Neural cell (in vitro differentiated cells): ENCODE data around the gene GIPC2. TPM values are rescaled to one million over a fixed set of nuclear protein-coding genes. Genes with fewer than 3 reads are reported as not detected.

ENCODE experiments used
- H2AFZ ChIP-seq: fragments of 200-600, 300-800 bp; sonication (generic), shearing (Covaris generic); 2 replicates; pipeline ENCODE4 v1.6.0; 2014; ENCODE audit warnings: low read depth, mild to moderate bottlenecking, antibody characterized with exemption, low read length, moderate library complexity
- H3F3A ChIP-seq: fragments of 200-600 bp; shearing (Covaris generic); 2 replicates; pipeline ENCODE4 v1.6.1; 2016; ENCODE audit warnings: mild to moderate bottlenecking, moderate library complexity, mixed read lengths, antibody characterized with exemption, low read length; ENCODE audit not compliant: insufficient read depth, poor library complexity, severe bottlenecking
- H3K27ac ChIP-seq: fragments of 200-600, 300-800 bp; sonication (generic), shearing (Covaris generic); 2 replicates; pipeline ENCODE4 v1.5.1; 2014; ENCODE audit warnings: mild to moderate bottlenecking, low read length, moderate library complexity
- H3K27me3 ChIP-seq: fragments of 300-800, 200-600 bp; sonication (generic), shearing (Covaris generic); 2 replicates; pipeline ENCODE4 v1.6.0; 2014; ENCODE audit warnings: mild to moderate bottlenecking, low read depth, low read length, moderate library complexity; ENCODE audit not compliant: insufficient read depth
- H3K36me3 ChIP-seq: fragments of 300-800, 200-600 bp; sonication (generic), shearing (Covaris generic); 2 replicates; pipeline ENCODE4 v1.5.1; 2014; ENCODE audit warnings: mild to moderate bottlenecking, antibody characterized with exemption, low read length, moderate library complexity; ENCODE audit not compliant: insufficient read depth
- H3K4me2 ChIP-seq: fragments of 300-800, 200-600 bp; sonication (generic), shearing (Covaris generic); 2 replicates; pipeline ENCODE4 v1.6.0; 2014; ENCODE audit warnings: mild to moderate bottlenecking, low read length
- H3K4me3 ChIP-seq: fragments of 300-800, 200-600 bp; sonication (generic), shearing (Covaris generic); 2 replicates; pipeline ENCODE4 v1.5.1; 2014; ENCODE audit warnings: mild to moderate bottlenecking, low read length, moderate library complexity
- H3K79me2 ChIP-seq: fragments of 200-600 bp; shearing (Covaris generic); replicated peaks from 2 replicates; pipeline ENCODE4 v1.6.0; 2014; ENCODE audit warnings: mild to moderate bottlenecking, low read length, moderate library complexity; ENCODE audit not compliant: insufficient read depth
- H3K9ac ChIP-seq: fragments of 300-800, 200-600 bp; sonication (generic), shearing (Covaris generic); 2 replicates; pipeline ENCODE4 v1.6.1; 2016; ENCODE audit warnings: mild to moderate bottlenecking, low read length, mixed read lengths
- H3K9me2 ChIP-seq: fragments of 200-600 bp; shearing (Covaris generic); 2 replicates; pipeline ENCODE4 v1.6.1; 2016; ENCODE audit warnings: mild to moderate bottlenecking, low read length, mixed read lengths; ENCODE audit not compliant: insufficient read depth
- H3K9me3 ChIP-seq: fragments of 200-600, 300-800 bp; sonication (generic), shearing (Covaris generic); 2 replicates; pipeline ENCODE4 v1.6.1; 2016; ENCODE audit warnings: mild to moderate bottlenecking, mixed run types, low read length, moderate library complexity, mixed read lengths
- H4K20me1 ChIP-seq: fragments of 200-600 bp; shearing (Covaris generic); 2 replicates; pipeline ENCODE4 v1.6.1; 2016; ENCODE audit warnings: mild to moderate bottlenecking, mixed run types; ENCODE audit not compliant: insufficient read depth
- CTCF ChIP-seq: fragments of 450-650 bp; IDR thresholded peaks from 2 replicates; pipeline ENCODE4 v1.5.1; 2014; ENCODE audit warnings: antibody characterized with exemption, mild to moderate bottlenecking, moderate library complexity; ENCODE audit not compliant: poor library complexity, severe bottlenecking
- EP300 ChIP-seq: fragments of 450-650 bp; conservative IDR thresholded peaks from 2 replicates; pipeline ENCODE4 v1.6.1; 2014; ENCODE audit warnings: antibody characterized with exemption, mild to moderate bottlenecking, moderate library complexity; ENCODE audit not compliant: poor library complexity, severe bottlenecking
- EZH2 ChIP-seq: fragments of 200-600, 300-800 bp; shearing (Covaris generic), sonication (generic); IDR thresholded peaks from 2 replicates; pipeline ENCODE4 v1.6.1; 2014; ENCODE audit warnings: antibody characterized with exemption, low read length, borderline replicate concordance, mild to moderate bottlenecking; ENCODE audit not compliant: insufficient read depth, poor library complexity, severe bottlenecking
- MXI1 ChIP-seq: fragments of 450-650 bp; conservative IDR thresholded peaks from 2 replicates; pipeline ENCODE4 v1.6.1; 2014; ENCODE audit warnings: antibody characterized with exemption, mild to moderate bottlenecking; ENCODE audit not compliant: poor library complexity, severe bottlenecking
- POLR2AphosphoS5 ChIP-seq: IDR thresholded peaks from 2 replicates; pipeline ENCODE4 v1.6.1; 2012
- RAD21 ChIP-seq: fragments of 450-650 bp; conservative IDR thresholded peaks from 2 replicates; pipeline ENCODE4 v1.6.1; 2014; ENCODE audit warnings: antibody characterized with exemption, mild to moderate bottlenecking, moderate library complexity
- SMC3 ChIP-seq: fragments of 450-650 bp; conservative IDR thresholded peaks from 2 replicates; pipeline ENCODE4 v1.6.1; 2014; ENCODE audit warnings: antibody characterized with exemption, mild to moderate bottlenecking, moderate library complexity; ENCODE audit not compliant: poor library complexity
- TAF1 ChIP-seq: IDR thresholded peaks from 2 replicates; pipeline ENCODE4 v1.6.1; 2012; ENCODE audit warnings: low read depth
- polyA plus RNA-seq: library from polyadenylated mRNA; depleted of rRNA; stranded (reverse); fragments of >200 nt; gene quantifications from 2 replicates; pipeline ENCODE4 v1.2.3, GENCODE V29; 2014
- TF ChIP-seq, protein P1 (sequence below): IDR thresholded peaks from 2 replicates; pipeline ENCODE4 v1.6.1; 2012; ENCODE audit warnings: borderline replicate concordance

GIPC2 gene
- polyA plus RNA-seq, 1 donor from 2014 or later: 1.3 TPM

DNA sequence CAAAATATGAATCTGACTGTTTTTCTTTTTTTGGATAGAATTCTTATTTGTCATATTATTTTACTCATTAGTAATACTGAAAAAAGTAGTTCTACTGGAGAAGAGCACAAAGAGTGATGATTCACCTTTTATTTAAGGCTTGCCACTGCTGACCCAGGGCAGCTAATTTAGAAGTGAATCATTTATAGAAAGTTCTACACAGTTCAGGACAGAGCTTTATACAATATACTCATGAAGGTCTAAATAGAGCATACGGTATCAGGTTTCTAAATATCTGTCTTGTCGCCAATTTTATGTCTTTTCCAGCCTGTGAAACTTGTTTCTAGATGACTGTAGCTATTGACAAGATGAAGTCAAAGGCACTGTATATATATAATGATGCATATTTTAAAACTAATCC is 25.0 kb downstream of the GIPC2 start:
- Histone ChIP-seq H3K9me3 (no peaks in the 10 kb centered on the region), H3K9me2 (no peaks in the 10 kb centered on the region), H3K27ac (peak overlapping the region; percentile 43), H3K27me3 (no peaks in the 10 kb centered on the region), H3K4me2 (peak overlapping the region; percentile 17), H2AFZ (no peak overlapping the region), H3K4me3 (no peak overlapping the region), H3F3A (no peaks in the 10 kb centered on the region), H3K9ac (no peak overlapping the region), H3K79me2 (no peaks in the 10 kb centered on the region), H3K36me3 (no peaks in the 10 kb centered on the region), H4K20me1 (no peaks in the 10 kb centered on the region)
- TF ChIP-seq RAD21: no peak
- TF ChIP-seq TAF1: no peak
- no peak for TF ChIP-seq EP300
- no peak for TF ChIP-seq CTCF
- TF ChIP-seq EZH2: no peak
- no peak for TF ChIP-seq POLR2AphosphoS5
- no peak for TF ChIP-seq MXI1
- no peak for TF ChIP-seq SMC3
- TF ChIP-seq, protein P1, sequence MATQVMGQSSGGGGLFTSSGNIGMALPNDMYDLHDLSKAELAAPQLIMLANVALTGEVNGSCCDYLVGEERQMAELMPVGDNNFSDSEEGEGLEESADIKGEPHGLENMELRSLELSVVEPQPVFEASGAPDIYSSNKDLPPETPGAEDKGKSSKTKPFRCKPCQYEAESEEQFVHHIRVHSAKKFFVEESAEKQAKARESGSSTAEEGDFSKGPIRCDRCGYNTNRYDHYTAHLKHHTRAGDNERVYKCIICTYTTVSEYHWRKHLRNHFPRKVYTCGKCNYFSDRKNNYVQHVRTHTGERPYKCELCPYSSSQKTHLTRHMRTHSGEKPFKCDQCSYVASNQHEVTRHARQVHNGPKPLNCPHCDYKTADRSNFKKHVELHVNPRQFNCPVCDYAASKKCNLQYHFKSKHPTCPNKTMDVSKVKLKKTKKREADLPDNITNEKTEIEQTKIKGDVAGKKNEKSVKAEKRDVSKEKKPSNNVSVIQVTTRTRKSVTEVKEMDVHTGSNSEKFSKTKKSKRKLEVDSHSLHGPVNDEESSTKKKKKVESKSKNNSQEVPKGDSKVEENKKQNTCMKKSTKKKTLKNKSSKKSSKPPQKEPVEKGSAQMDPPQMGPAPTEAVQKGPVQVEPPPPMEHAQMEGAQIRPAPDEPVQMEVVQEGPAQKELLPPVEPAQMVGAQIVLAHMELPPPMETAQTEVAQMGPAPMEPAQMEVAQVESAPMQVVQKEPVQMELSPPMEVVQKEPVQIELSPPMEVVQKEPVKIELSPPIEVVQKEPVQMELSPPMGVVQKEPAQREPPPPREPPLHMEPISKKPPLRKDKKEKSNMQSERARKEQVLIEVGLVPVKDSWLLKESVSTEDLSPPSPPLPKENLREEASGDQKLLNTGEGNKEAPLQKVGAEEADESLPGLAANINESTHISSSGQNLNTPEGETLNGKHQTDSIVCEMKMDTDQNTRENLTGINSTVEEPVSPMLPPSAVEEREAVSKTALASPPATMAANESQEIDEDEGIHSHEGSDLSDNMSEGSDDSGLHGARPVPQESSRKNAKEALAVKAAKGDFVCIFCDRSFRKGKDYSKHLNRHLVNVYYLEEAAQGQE: no peak

GRCh38 chr1:78071696-78072095 is 25.9 kb downstream of the GIPC2 start:
- Histone ChIP-seq H3K27me3 (no peaks in the 10 kb centered on the region), H3K27ac (no peak overlapping the region), H3F3A (no peaks in the 10 kb centered on the region), H3K9me2 (no peaks in the 10 kb centered on the region), H3K9me3 (no peaks in the 10 kb centered on the region), H3K4me3 (no peak overlapping the region), H3K4me2 (no peak overlapping the region), H3K79me2 (no peaks in the 10 kb centered on the region), H2AFZ (no peak overlapping the region), H4K20me1 (no peaks in the 10 kb centered on the region), H3K36me3 (no peaks in the 10 kb centered on the region), H3K9ac (no peak overlapping the region)
- TF ChIP-seq TAF1: no peak
- TF ChIP-seq EZH2: no peak
- no peak for TF ChIP-seq MXI1
- no peak for TF ChIP-seq EP300
- no peak for TF ChIP-seq SMC3
- no peak for TF ChIP-seq POLR2AphosphoS5
